K562 (cell line): ENCODE measurements around the gene NAP1L4. TPM values are rescaled to one million over a fixed set of nuclear protein-coding genes. Genes with fewer than 3 reads are reported as not detected.

Experiments used
- ATAC-seq: fragments of 200-7000 bp; cut with Tn5 transposase; 3 replicates; pipeline ENCODE4 v1.9.1; 2020; ENCODE audit warnings: moderate library complexity
- BruUV-seq: library from RNA; stranded (reverse); fragments of 400-500 nt; replicated peaks from 2 replicates; lab custom pipeline; 2021; lab: Mats Ljungman, UMichigan
- CTCF ChIA-PET: fragments of 300-600 bp; formaldehyde crosslinking; extraction: SDS; loops from one replicate; lab custom pipeline; 2021; ENCODE audit warnings: low intra/inter-chr PET ratio; lab: Yijun Ruan, JAX
- POLR2A ChIA-PET: fragments of 300-600, 350-650 bp; sonication (Branson Sonifier 250); formaldehyde crosslinking; extraction: SDS; loops from one replicate; lab custom pipeline; 2021; ENCODE audit warnings: antibody characterized with exemption, inconsistent platforms; lab: Yijun Ruan, JAX
- DNase-seq, 4 experiments: peaks; one replicate each; pipeline versions ENCODE4 v3.0.0 to v3.0.0-alpha.2; 2011 to 2018; ENCODE audit warnings: low spot score in 3 of 4, mixed read lengths in 3 of 4; ENCODE audit errors: extremely low read depth in 1 of 4
- FAIRE-seq: peaks from 2 replicates; lab custom pipeline; 2011; peaks lifted over from hg19 to GRCh38; lab: Jason Lieb, UNC
- H2AFZ ChIP-seq: 2 replicates; pipeline ENCODE4 v1.6.0; 2011; ENCODE audit warnings: low read depth, low read length, control low read depth, inconsistent platforms
- H3K27ac ChIP-seq: fragments of 200-600 bp; 3 replicates; pipeline ENCODE4 v1.8.0; 2011; ENCODE audit warnings: low read depth, mild to moderate bottlenecking, control low read depth, inconsistent platforms, low read length, moderate library complexity, mixed read lengths; ENCODE audit errors: extremely low read depth
- H3K27me3 ChIP-seq, 2 experiments: fragments of 300-600 bp in 1 of 2; 2 replicates in 1 of 2; 3 replicates in 1 of 2; pipeline versions ENCODE4 v1.6.0 to v1.8.0; 2011; ENCODE audit warnings: inconsistent platforms in 2 of 2, low read length in 2 of 2, mild to moderate bottlenecking in 1 of 2, mixed read lengths in 1 of 2, moderate library complexity in 1 of 2; ENCODE audit not compliant: control insufficient read depth in 2 of 2, insufficient read depth in 2 of 2
- H3K36me3 ChIP-seq: fragments of 300-600 bp; 3 replicates; pipeline ENCODE4 v1.8.0; 2011; ENCODE audit warnings: mild to moderate bottlenecking, low read length, inconsistent platforms; ENCODE audit not compliant: control insufficient read depth, insufficient read depth
- H3K4me1 ChIP-seq, 2 experiments: fragments of 200-600 bp in 1 of 2; replicated peaks in 1 of 2; 2 replicates in 1 of 2; 3 replicates in 1 of 2; pipeline versions ENCODE4 v1.5.1 to v1.8.0; 2011; ENCODE audit warnings: inconsistent platforms in 2 of 2, low read length in 2 of 2, mild to moderate bottlenecking in 1 of 2, mixed read lengths in 1 of 2, moderate library complexity in 1 of 2; ENCODE audit not compliant: control insufficient read depth in 2 of 2, insufficient read depth in 2 of 2
- H3K4me2 ChIP-seq: 2 replicates; pipeline ENCODE4 v1.6.1; 2011; ENCODE audit warnings: low read length, control low read depth, inconsistent platforms, mixed read lengths; ENCODE audit not compliant: insufficient read depth
- H3K4me3 ChIP-seq: fragments of 200-600 bp; sonication (generic), shearing (Covaris generic); 2 replicates; pipeline ENCODE4 v1.5.1; 2016; ENCODE audit warnings: control low read depth, inconsistent platforms
- H3K79me2 ChIP-seq: fragments of 200-600 bp; 3 replicates; pipeline ENCODE4 v1.8.0; 2011; ENCODE audit warnings: low read length, inconsistent platforms; ENCODE audit not compliant: control insufficient read depth, insufficient read depth
- H3K9ac ChIP-seq, 2 experiments: 2 replicates each; pipeline versions ENCODE4 v1.6.0 to v1.6.1; 2011; ENCODE audit warnings: low read depth in 2 of 2, low read length in 2 of 2, control low read depth in 1 of 2, inconsistent platforms in 1 of 2, mild to moderate bottlenecking in 1 of 2, mixed read lengths in 1 of 2; ENCODE audit not compliant: insufficient read depth in 1 of 2
- H3K9me1 ChIP-seq: one replicate; pipeline ENCODE4 v1.6.0; 2011; ENCODE audit warnings: inconsistent platforms, mild to moderate bottlenecking, low read length, moderate library complexity; ENCODE audit not compliant: control insufficient read depth, insufficient read depth
- H3K9me3 ChIP-seq: replicated peaks from 2 replicates; pipeline ENCODE4 v1.5.1; 2011; ENCODE audit warnings: low read depth, low read length, inconsistent platforms; ENCODE audit not compliant: control insufficient read depth, insufficient read depth
- H4K20me1 ChIP-seq: replicated peaks from 2 replicates; pipeline ENCODE4 v1.6.1; 2011; ENCODE audit warnings: low read length, inconsistent platforms, mixed read lengths; ENCODE audit not compliant: control insufficient read depth, insufficient read depth
- PML ChIP-seq: IDR thresholded peaks from 2 replicates; pipeline ENCODE4 v1.6.1; 2012; ENCODE audit warnings: low read length, inconsistent platforms
- POLR2AphosphoS5 ChIP-seq: IDR thresholded peaks from 2 replicates; pipeline ENCODE4 v1.6.1; 2011; ENCODE audit warnings: mild to moderate bottlenecking, low read depth, low read length, moderate library complexity; ENCODE audit not compliant: control insufficient read depth, insufficient read depth
- WGBS: fragments of 100-300 bp; shearing (Covaris generic); methylation state at CpG from one replicate; pipeline ENCODE4 v1.1.6; 2016; ENCODE audit warnings: low coverage, mixed read lengths; ENCODE audit not compliant: insufficient coverage; ENCODE audit errors: missing lambda C conversion rate; 5-methylcytosine and 5-hydroxymethylcytosine counted together
- in situ Hi-C: fragments of 300-500 bp; cut with MboI; formaldehyde crosslinking; loops from 4 replicates; pipeline ENCODE4 v1.15.0; 2018; ENCODE audit warnings: inconsistent platforms, mixed read lengths
- intact Hi-C: fragments of 100-400 bp; cut with micrococcal nuclease; formaldehyde crosslinking; loops from 2 replicates; pipeline ENCODE4 v1.14.2; 2022
- polyA plus RNA-seq, 8 experiments: library from polyadenylated mRNA; depleted of rRNA in 4 of 8; stranded (reverse) in 5 of 8; unstranded in 3 of 8; fragments of >200 nt; fragmentation: Nextera tagmentation in 2 of 8; fragmentation: Illumina TruSeq in 1 of 8; extraction: Ambion mirVana in 2 of 8; extraction: Trizol in 1 of 8; gene quantifications; 2 replicates each; pipeline versions ENCODE4 v1.2.1 to v1.2.3, GENCODE V29; 2011 to 2014; ENCODE audit warnings: inconsistent platforms in 1 of 8, missing spikeins in 1 of 8
- total RNA-seq, 7 experiments: library from RNA; depleted of rRNA in 6 of 7; stranded (reverse); fragments of >200 nt in 6 of 7; fragmentation: Illumina TruSeq in 2 of 7; extraction: Trizol in 2 of 7; gene quantifications; 2 replicates each; pipeline versions ENCODE4 v1.2.1 to v1.2.3, GENCODE V29; 2011 to 2021; ENCODE audit warnings: low replicate concordance in 1 of 7
- TF ChIP-seq, protein P1 (sequence below): fragments of 250-450 bp; sonication (Bioruptor Pico); IDR thresholded peaks from 2 replicates; pipeline ENCODE4 v1.5.0; 2021; ENCODE audit warnings: mild to moderate bottlenecking, borderline replicate concordance

Gene NAP1L4
- total and polyA plus RNA-seq, 9 of the 15 experiments (the other 6 are each of a cell fraction or from before 2014, with no cell fraction given) = 34.1 to 237 (median 179) TPM

DNA sequence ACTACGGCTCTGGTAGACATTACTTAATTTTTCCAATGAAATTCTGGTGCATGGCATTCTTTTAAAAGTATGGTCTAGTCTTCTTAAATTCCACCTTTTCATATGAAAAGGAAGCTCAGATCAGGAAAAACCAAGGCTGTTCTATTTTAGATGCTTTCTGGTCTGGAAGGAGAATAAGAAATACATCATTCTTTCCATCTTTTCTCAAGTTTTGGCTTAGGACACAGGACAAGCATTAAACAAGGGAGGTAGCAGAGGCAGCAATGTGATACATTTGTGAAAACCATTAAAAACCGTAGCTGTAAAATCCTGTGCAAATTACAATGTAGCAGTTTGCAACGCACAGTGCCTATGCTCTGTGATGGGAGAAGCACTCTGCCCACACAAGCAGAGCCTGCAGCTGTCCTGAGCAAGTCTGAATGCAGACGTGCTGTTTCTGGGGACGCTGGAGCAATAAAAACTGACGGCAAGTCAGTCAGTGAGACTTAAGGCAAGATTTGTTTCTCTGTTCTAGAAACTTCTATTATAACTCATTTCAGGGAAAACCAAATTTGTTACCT, 23.7 kb downstream of the NAP1L4 start:
- ATAC-seq = no peak
- no peaks in the 10 kb centered on the region for H3K4me1 ChIP-seq
- no TSS peak for BruUV-seq
- H4K20me1 ChIP-seq = peaks cover 3% of the 10 kb centered on the region
- no peak for FAIRE-seq
- no peaks in the 10 kb centered on the region for H3K9me3 ChIP-seq
- in situ Hi-C loops (no loop called here), intact Hi-C loops (no loop called here)
- 82% methylated on average over 6 of the region's 6 CpGs for WGBS
- no peak overlapping the region for H3K9ac ChIP-seq
- H3K4me2 ChIP-seq = no peak overlapping the region
- H3K27me3 ChIP-seq = no peaks in the 10 kb centered on the region
- no peak overlapping the region for H3K27ac ChIP-seq
- DNase-seq = no peak
- H3K4me3 ChIP-seq = no peak overlapping the region
- ChIA-PET CTCF (no interaction called here), POLR2A (interaction anchor here (0.8 to 1.4 kb wide), 2 partner anchors 22 to 39 kb away, joined by 5 to 7 read pairs; no protein-coding TSS in a partner anchor)
- no peak overlapping the region for H2AFZ ChIP-seq
- TF ChIP-seq, protein P1, sequence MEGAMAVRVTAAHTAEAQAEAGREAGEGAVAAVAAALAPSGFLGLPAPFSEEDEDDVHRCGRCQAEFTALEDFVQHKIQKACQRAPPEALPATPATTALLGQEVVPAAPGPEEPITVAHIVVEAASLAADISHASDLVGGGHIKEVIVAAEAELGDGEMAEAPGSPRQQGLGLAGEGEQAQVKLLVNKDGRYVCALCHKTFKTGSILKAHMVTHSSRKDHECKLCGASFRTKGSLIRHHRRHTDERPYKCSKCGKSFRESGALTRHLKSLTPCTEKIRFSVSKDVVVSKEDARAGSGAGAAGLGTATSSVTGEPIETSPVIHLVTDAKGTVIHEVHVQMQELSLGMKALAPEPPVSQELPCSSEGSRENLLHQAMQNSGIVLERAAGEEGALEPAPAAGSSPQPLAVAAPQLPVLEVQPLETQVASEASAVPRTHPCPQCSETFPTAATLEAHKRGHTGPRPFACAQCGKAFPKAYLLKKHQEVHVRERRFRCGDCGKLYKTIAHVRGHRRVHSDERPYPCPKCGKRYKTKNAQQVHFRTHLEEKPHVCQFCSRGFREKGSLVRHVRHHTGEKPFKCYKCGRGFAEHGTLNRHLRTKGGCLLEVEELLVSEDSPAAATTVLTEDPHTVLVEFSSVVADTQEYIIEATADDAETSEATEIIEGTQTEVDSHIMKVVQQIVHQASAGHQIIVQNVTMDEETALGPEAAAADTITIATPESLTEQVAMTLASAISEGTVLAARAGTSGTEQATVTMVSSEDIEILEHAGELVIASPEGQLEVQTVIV (CRISPR knock-in tag) = no peak
- TF ChIP-seq PML = no peak
- TF ChIP-seq POLR2AphosphoS5 = no peak
- H3K36me3 ChIP-seq = peaks cover 98% of the 10 kb centered on the region
- peaks cover 68% of the 10 kb centered on the region for H3K79me2 ChIP-seq
- no peaks in the 10 kb centered on the region for H3K9me1 ChIP-seq
